AG09319 (cell line): ENCODE results near the gene SRCIN1.
A peak's percentile ranks its signal among the peaks of the same experiment; 100 is the strongest.

Source experiments
- DNase-seq: peaks from one replicate; pipeline ENCODE4 v3.0.0-alpha.2; 2010; ENCODE audit warnings: low read depth; ENCODE audit errors: extremely low read depth
- TF ChIP-seq, protein P1 (sequence below): IDR thresholded peaks from 2 replicates; pipeline ENCODE4 v1.5.1; 2011; ENCODE audit warnings: low read depth, mild to moderate bottlenecking, inconsistent platforms, low read length, moderate library complexity

Gene SRCIN1

DNA sequence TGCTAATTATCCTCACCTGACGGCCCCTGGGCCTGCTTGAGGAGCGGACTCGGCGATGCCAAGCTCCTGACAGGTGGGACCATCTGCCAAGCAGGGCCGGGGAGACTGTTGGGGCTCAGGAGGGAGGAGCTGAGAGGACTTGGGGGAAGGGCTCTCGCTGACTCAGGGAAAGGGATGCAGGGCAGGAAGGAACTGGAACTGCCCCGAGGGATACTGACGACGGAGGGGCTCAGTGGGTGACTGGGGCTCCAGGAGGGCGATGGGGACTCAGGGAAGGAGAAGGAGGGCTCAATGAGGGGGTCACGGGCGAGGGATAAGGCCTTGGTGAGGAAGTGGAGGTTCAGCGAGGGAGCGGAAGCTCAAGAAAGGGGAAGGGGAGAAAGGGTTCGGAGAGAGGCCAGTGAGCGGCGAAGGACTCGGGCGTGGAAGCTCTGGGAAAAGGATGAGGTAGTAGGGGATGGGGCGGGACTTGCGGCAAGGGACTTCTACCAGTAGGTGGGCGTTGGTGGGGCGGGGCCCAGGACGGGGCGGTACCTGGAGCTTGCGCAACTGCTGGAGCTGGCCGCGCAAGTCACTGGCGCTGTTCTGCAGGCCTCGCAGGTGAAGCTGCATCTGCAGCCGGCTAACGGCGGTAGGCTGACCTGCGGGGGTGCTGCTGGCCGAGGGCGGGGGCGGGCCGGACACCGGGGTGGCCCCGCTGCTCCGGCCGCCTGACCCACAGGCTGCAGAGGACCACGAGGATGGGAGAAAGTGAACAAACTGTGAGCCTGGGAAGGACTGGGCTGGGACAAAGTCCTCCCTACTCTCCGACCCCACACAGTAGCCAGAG is 46.5 kb downstream of the SRCIN1 start:
- DNase-seq = no peak
- TF ChIP-seq, protein P1, sequence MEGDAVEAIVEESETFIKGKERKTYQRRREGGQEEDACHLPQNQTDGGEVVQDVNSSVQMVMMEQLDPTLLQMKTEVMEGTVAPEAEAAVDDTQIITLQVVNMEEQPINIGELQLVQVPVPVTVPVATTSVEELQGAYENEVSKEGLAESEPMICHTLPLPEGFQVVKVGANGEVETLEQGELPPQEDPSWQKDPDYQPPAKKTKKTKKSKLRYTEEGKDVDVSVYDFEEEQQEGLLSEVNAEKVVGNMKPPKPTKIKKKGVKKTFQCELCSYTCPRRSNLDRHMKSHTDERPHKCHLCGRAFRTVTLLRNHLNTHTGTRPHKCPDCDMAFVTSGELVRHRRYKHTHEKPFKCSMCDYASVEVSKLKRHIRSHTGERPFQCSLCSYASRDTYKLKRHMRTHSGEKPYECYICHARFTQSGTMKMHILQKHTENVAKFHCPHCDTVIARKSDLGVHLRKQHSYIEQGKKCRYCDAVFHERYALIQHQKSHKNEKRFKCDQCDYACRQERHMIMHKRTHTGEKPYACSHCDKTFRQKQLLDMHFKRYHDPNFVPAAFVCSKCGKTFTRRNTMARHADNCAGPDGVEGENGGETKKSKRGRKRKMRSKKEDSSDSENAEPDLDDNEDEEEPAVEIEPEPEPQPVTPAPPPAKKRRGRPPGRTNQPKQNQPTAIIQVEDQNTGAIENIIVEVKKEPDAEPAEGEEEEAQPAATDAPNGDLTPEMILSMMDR = no peak

DNA sequence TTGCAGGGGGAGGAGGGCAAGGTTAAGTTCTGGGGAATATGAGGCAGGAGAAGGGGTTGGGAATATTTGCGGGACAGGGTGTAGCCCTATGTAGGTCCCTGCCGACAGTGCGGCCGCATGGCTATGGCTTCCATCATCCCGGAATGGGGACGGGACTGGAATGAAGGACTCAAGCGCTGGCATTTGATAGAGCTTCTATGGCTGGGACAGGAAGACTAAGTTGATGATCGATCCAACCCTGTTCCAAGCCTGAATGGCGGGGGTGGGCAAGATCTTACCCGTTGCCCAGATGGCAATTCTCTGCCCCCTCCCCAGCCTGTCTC is 47.1 kb downstream of the SRCIN1 start:
- TF ChIP-seq, protein P1 = no peak
- DNase-seq = no peak

- DNase-seq = peak; percentile 73
- TF ChIP-seq, protein P1 = peak; percentile 92
Measured at GRCh38 chr17:38557836-38558727, 47.7 kb downstream of the SRCIN1 start.

- DNase-seq = no peak
- TF ChIP-seq, protein P1 = no peak
Measured at GRCh38 chr17:38557396-38557795, 48.4 kb downstream of the SRCIN1 start.

- TF ChIP-seq, protein P1 = no peak
Measured at GRCh38 chr17:38556239-38556638, 49.5 kb downstream of the SRCIN1 start.

DNA sequence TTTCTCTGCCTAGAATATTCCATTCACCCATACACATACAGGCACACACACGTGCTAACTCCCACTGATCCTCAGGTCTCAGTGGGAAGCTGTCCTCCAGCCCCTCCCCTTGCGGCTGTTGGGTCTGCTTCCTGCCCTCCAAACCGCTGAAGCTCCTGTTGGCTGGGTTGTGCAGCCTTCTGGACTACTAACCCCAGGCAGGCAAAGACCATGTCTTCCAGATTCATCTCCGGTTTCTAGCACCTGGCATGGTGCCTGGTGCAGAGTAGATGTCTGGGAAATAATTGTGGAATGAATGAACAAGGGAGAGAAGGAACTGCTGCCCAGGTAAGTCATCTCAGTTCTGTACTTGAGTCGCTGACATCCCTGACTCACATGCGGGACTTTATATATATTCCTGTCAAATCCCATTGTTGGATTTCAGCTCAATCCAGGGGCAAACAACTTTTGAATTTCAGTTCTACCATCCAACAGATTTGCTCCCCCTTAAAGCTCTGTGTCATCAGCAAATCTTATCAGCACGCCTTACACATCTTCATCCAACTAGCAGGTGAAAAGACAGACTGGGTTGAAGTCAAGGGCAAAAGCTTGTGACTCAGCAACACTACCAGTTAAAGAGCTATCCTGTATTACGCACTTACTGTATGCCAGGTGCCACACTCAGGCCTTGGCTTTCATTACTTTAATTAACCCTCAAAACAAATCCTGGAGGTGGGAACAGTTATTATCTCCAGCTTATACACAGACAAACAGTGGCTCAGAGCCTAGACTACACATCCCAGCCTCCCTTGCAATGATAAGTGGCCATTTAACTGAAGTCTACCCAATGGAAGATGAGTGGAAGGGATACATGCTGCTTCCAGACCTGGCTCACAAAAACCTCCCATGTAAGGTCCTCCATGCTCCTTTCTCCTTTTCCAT is 51.1 kb downstream of the SRCIN1 start:
- DNase-seq = no peak
- TF ChIP-seq, protein P1 = no peak

More at GRCh38 chr17:38556239-38556638, 49.5 kb downstream of the SRCIN1 start:
- DNase-seq = no peak
